GM19397 (cell line): ENCODE measurements around the gene RFX1.

Experiments
- ATAC-seq: cut with Tn5 transposase; IDR thresholded peaks from one replicate; pipeline ENCODE4 v1.9.1; 2021; ENCODE audit warnings: mild to moderate bottlenecking, moderate library complexity; ENCODE audit not compliant: unreplicated experiment

RFX1 gene

GRCh38 chr19:13961826-13962698, 44.1 kb downstream of the RFX1 start:
- no peak for ATAC-seq

- ATAC-seq = no peak
Measured at GRCh38 chr19:13960863-13961784, 45.0 kb downstream of the RFX1 start.

- ATAC-seq = no peak
Measured at GRCh38 chr19:13959962-13960862, 45.9 kb downstream of the RFX1 start.

GRCh38 chr19:13959141-13959961, 46.8 kb downstream of the RFX1 start:
- no peak for ATAC-seq

GRCh38 chr19:13958043-13958442, 48.1 kb downstream of the RFX1 start:
- ATAC-seq = no peak

GRCh38 chr19:13957051-13957450, 49.1 kb downstream of the RFX1 start:
- ATAC-seq = no peak

- no peak for ATAC-seq
Measured at GRCh38 chr19:13956365-13956744, 49.8 kb downstream of the RFX1 start.

GRCh38 chr19:13955662-13956364, 50.3 kb downstream of the RFX1 start:
- no peak for ATAC-seq

- no peak for ATAC-seq
Measured at GRCh38 chr19:13954185-13954584, 51.9 kb downstream of the RFX1 start.

GRCh38 chr19:13952931-13953531, 53.1 kb downstream of the RFX1 start:
- no peak for ATAC-seq

GRCh38 chr19:13952154-13952930, 53.8 kb downstream of the RFX1 start, which contains the start of gene DCAF15:
DCAF15 (plus strand) TSS chr19:13952509; CDS start chr19:13952513, 4 bp downstream.
- peak; percentile 93 for ATAC-seq

GRCh38 chr19:13951799-13952153, 54.3 kb downstream of the RFX1 start:
- no peak for ATAC-seq

- no peak for ATAC-seq
Measured at GRCh38 chr19:13951043-13951442, 55.1 kb downstream of the RFX1 start.

GRCh38 chr19:13946414-13946813, 59.7 kb downstream of the RFX1 start:
- ATAC-seq = no peak

GRCh38 chr19:13942023-13942684, 64.0 kb downstream of the RFX1 start:
- ATAC-seq = no peak

- no peak for ATAC-seq
Measured at GRCh38 chr19:13938301-13939064, 67.6 kb downstream of the RFX1 start, which contains the start of gene PODNL1. PODNL1 (minus strand) TSS chr19:13938417; CDS start chr19:13938181, 236 bp downstream.
